HG03521 (cell line): ENCODE results near the gene LHFPL2.
"Not testable (repeated sequence)": the region's sequence is repeated elsewhere in the genome, so short reads cannot be mapped to it uniquely, and the experiment has no call there.

Experiments used
- ATAC-seq: cut with Tn5 transposase; IDR thresholded peaks from one replicate; pipeline ENCODE4 v1.9.1; 2021; ENCODE audit warnings: mild to moderate bottlenecking, moderate library complexity; ENCODE audit not compliant: unreplicated experiment

The LHFPL2 gene

GRCh38 chr5:78648359-78649210 is at the start of gene LHFPL2:
TSS of gene LHFPL2 (minus strand) at chr5:78648772. CDS start at chr5:78510213, 138,559 bp downstream.
- peak; percentile 44 for ATAC-seq

GRCh38 chr5:78696637-78697036 is 48.1 kb upstream of the LHFPL2 start:
- ATAC-seq: no peak

GRCh38 chr5:78696052-78696451 is 47.5 kb upstream of the LHFPL2 start:
- ATAC-seq: not testable (repeated sequence)

DNA sequence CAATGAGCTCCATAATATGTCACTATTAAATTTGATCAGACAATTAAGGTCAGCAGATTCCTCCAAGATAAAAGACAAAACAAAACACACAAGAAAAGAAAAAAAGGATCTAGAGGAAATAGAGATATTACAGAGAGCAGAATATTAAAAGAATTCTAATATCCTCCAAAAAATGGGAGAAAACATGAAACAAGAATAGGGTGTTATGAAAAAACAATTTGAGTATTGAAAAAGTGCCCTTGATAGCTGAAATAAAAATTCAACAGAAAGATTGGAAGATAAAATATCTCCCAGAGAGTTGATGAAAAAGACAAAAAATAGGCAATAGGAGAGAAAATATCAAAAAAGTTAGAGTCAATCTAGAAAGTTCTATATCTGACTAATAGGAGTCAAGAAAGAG is 44.8 kb upstream of the LHFPL2 start:
- ATAC-seq: no peak

DNA sequence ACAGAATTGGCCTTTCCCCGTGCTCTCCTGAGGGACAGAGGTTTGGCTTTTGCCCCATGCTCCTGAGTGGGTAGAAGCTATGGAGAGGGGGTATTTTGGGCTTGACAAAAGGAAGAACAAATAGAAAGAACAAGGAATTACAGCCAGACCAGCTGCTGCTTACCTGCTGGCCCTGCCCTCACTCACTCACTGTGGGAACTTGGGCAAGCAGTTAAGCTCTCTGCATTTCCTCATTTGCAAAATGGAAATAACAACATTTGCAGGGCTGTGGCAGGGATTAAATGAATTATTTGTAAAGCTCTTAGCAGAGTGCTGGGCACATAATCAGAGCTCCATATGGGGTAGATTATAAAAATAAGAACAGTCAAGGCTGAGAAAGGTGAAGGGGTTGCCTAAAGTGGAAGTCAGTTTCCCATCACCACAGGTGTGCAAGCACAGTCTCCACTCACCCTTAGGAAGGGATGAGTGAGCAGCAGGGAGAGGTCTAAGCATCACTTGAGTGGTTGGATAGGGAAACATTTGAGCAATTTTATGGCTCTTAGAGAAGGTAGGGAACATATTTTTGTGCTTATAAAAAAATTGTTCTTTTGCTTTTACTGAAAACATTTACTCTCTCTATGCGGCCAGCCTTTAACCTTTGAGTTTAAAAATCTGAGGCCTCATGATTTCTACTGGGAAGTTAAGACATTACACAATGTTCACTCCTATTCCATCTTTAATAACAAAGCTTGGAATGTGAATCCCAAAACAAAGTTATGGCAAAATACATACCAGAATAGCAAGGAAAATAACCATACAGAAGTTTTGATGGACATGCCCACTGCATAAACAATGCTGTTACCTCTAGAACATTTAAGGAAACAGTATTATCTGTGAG is 42.8 kb upstream of the LHFPL2 start:
- ATAC-seq: no peak

GRCh38 chr5:78690253-78690972 is 41.8 kb upstream of the LHFPL2 start:
- no peak for ATAC-seq

DNA sequence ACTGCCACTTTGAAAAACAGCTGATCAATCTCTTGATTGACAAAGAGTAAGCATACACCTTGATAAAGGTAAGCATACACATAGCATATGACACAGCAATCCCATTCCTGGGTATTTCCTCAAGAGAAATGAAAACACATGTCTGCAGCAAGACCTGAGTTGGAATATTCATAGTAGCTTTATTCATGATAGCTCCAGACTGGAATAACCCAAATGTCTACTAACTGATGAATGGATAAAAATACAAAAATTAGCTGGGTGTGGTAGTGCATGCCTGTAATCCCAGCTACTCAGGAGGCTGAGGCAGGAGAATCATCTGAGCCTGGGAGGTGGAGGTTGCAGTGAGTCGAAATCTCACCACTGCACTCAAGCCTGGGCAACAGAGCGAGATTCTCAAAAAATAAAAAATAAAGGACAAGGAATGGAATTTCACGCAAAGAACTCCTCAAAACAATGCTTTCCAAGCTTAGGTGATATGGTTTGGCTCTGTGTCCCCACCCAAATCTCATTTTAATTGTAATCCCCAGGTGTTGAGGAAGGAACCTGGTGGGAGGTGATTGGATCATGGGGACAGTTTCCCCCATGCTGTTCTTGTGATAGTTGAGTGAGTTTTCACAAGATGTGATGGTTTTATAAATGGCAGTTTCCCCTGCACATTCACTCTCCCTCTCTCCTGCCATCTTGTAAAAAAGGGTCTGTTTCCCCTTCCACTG is 41.1 kb upstream of the LHFPL2 start:
- ATAC-seq: no peak

DNA sequence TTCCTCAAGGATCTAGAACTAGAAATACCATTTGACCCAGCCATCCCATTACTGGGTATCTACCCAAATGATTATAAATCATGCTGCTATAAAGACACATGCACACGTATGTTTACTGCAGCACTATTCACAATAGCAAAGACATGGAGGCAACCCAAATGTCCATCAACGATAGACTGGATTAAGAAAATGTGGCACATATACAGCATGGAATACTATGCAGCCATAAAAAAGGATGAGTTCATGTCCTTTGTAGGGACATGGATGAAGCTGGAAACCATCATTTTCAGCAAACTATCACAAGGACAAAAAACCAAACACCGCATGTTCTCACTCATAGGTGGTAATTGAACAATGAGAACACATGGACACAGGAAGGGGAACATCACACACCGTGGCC is 38.9 kb upstream of the LHFPL2 start:
- not testable (repeated sequence) for ATAC-seq

- ATAC-seq: not testable (repeated sequence)
Measured at GRCh38 chr5:78683905-78684304, 35.3 kb upstream of the LHFPL2 start.

DNA sequence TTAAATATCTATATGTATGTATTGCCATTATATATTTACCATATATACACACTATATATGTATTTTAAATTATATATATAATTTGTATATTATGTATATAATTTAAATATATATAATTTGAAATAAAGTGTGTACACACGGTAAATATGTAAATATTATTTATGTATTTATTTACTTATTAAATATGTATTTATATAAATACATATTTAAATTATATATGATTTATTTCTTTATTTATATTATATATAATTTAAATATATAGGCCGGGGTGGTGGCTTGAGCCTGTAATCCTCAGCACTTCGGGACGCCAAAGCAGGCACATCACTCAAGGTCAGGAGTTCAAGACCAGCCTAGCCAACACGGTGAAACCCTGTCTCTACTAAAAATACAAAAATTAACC is 31.3 kb upstream of the LHFPL2 start:
- ATAC-seq: no peak

GRCh38 chr5:78677777-78678668 is 29.5 kb upstream of the LHFPL2 start:
- no peak for ATAC-seq

DNA sequence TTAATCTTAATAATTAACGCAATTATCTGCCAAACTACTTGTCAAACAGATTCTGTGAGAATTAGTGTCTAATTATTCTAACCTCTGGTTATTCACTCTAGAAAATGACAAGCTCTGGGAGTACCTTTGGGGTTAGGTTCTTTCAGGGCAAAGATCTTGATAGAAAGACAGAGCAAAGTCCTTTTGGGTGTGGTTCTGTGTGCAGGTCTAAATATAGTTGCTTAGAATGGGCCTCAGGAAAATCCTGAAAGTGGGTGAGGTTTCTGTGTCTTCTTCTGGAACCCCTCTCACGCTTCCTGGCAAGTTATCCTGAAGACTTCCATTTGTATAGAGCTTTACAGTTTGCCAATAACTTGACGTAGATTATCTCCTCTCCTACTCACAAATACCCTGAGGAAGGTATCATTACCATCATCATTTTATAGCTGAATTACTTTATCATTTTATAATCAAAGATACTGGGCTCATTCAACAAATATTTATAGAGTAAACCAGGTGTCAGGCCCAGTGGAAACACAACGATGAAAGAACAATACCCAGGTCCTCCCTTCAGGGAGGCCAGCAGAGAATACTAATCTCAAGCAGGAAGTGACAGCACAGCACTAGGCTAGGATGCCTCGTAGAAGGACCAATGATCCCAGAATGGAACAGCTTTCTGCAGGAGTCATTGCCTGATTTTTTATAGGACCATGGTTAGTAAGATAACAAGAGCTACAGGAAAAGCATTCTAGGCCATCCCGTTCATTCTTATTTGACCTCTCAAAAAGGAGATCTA is 27.6 kb upstream of the LHFPL2 start:
- ATAC-seq: no peak

DNA sequence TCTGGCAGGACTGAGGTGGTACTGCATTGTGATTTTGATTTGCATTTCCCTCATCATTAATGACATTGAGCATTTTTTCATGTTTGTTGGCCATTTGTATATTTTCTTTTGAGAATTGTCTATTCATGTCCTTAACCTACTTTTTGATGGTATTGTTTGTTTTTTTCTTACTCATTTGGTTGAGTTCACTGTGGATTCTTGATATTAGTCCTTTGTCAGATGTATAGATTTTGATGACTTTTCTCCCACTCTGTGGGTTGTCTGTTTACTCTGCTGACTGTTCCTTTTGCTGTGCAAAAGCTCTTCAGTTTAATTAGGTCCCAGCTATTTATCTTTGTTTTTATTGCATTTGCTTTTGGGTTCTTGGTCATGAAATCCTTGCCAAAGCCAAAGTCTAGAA is 25.3 kb upstream of the LHFPL2 start:
- not testable (repeated sequence) for ATAC-seq

GRCh38 chr5:78672154-78672553 is 23.6 kb upstream of the LHFPL2 start:
- ATAC-seq: no peak

- no peak for ATAC-seq
Measured at GRCh38 chr5:78671609-78672008, 23.0 kb upstream of the LHFPL2 start.

GRCh38 chr5:78670701-78671269 is 22.2 kb upstream of the LHFPL2 start:
- ATAC-seq: no peak

DNA sequence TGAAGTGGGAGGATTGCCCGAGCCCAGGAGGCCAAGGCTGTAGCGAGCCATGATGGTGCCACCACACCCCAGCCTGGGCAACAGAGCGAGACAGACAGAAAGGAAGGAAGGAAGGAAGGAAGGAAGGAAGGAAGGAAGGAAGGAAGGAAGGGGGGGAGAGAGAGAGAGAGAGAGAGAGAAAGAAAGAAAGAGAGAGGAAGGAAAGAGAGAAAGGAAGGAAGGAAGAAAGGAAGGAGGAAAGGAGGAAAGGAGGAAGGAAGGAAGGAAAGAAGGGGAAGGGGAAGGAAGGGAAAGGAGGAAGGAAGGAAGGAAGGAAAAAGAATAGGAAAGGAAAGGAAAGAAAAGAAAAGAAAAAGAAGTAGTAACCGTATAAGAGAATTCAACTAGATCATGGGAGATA is 20.8 kb upstream of the LHFPL2 start:
- no peak for ATAC-seq

DNA sequence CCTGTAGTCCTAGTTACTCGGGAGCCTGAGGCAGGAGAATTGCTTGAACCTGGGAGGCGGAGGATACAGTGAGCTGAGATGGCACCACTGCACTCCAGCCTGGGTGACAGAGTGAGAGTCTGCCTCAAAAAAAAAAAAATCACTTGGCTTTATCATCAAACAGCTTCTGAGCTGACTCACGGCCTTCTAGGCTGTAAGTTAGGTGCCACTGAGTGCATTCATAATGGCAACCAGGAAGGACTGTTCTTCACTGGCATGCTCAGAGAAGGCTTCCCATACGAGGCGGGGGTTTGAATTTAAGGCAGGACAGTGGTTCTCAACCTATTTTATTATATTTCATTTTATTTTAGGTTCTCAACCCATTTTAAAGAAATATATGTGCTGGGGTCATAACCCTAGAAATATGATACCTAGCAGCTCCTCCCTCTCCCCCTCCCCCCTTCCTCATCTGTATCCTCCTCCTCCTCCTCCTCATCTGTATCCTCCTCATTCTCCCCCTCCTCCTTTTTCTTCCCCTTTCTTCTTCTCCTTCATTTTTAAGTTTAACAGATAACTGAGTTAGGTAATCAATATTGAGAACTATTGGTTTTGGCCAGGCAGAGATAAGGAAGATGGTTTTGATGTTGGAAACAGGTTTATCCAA is 19.0 kb upstream of the LHFPL2 start:
- ATAC-seq: no peak
